Activated T-cell treated with anti-CD3 and anti-CD28 coated beads, Interleukin-2, amount 50 U/mL, for 1 hour (primary cell): ENCODE measurements around the gene CAPN1.
"Not testable (repeated sequence)": the region's sequence is repeated elsewhere in the genome, so short reads cannot be mapped to it uniquely, and the experiment has no call there.

Source experiments
- DNase-seq: peaks from one replicate; pipeline ENCODE4 v3.0.0-alpha.2; 2020

The CAPN1 gene

GRCh38 chr11:65181569-65182257 lies at the start of gene CAPN1:
Gene CAPN1 (plus strand): TSS chr11:65181928. CDS start chr11:65182702, 774 bp downstream.
- peak; percentile 67 for DNase-seq

GRCh38 chr11:65132238-65132987 lies 49.3 kb upstream of the CAPN1 start:
- DNase-seq: peak; percentile 15

- peak; percentile 55 for DNase-seq
Observed at GRCh38 chr11:65132988-65133700, 48.6 kb upstream of the CAPN1 start.

- no peak for DNase-seq
Observed at GRCh38 chr11:65133724-65134123, 48.0 kb upstream of the CAPN1 start.

DNA sequence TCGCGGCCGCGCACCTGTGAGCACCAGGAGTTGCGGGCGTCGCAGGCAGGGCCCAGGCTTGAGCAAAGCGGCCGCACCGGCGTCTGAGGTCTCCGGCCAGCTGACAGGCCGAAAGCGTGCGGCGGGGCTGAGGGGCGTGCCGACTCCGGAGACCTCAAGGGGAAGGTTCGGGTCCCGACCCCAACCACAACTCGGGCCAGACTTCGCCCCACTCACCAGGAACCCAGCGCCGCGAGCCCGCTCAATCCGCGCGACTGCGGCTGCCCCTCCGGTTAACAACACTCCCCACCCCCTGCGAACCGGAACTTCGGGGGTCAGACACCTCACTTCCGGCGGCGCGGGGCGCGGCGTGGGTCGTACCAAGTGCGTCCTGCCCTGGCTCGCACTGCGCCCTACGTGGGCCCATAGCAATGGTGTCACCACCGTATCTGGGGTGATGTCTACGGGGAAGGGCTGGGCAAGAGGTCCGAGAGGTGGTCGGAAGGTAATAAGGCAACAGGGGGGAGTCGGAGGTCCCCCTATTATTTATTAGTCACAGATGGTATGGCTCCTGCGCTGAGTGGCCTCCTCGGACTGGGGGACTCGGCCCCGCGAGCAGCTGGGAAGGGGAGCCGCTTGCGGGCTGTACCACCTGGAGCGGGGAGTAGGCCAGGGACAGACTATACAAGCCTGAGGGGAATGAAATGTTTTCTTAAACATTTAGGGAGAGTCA lies 47.3 kb upstream of the CAPN1 start, which contains the start of gene SYVN1:
Gene SYVN1 (minus strand): TSS at position 280 of the 712 bp plus-strand sequence. CDS start 918 bp downstream, outside the sequence.
- peak; percentile 93 for DNase-seq

GRCh38 chr11:65134952-65135632 lies 46.6 kb upstream of the CAPN1 start:
- peak; percentile 78 for DNase-seq

DNA sequence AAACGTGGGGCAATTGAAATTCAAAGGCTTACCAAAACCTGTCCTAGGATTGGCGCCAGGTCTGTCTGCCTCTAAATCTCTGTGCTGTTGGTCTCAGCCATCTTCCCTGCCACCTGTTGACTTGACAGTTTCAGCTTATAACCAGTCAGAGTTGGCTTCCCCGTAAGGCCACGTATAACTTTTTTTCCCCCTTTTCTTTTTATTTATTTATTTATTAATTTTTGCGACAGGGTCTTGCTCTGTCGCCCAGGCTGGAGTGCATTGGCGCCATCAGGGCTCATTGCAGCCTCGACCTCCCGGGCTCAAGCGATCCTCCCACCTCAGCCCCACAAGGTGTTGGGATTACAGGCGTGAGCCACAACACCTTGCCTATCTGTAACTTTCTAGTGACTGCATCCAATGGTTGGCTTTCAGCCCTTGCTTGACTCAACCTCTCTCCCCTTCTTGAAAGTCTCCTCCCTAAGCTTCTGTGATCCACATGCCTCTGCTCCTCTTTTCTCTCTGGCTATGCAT lies 46.0 kb upstream of the CAPN1 start:
- DNase-seq: no peak

DNA sequence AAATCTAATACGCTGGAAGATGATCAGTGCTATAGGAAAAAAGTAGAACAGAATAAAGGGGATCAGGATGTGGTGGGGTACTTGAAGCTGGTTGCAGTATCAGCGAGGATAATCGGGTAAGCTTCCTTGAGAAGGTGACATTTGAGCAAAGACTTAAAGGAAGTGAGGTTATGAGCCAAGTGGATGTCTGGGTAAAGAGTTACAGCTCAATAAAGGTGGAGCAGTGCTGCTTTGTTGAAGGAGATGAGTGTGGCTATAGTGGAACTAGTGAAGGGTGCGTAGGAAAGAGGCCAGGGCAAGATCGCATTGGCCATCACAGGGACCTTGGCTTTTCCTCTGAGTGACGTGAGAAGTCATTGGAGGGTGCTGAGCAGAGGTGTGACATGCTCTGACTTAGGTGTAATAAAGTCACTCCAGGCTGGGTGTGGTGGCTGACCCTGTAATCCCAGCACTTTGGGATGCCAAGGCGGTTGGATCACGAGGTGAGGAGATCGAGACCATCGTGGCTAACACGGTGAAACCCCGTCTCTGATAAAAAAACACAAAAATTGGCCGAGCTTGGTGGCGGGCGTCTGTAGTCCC lies 45.1 kb upstream of the CAPN1 start:
- no peak for DNase-seq

- no peak for DNase-seq
Observed at GRCh38 chr11:65141896-65142494, 39.7 kb upstream of the CAPN1 start.

- no peak for DNase-seq
Observed at GRCh38 chr11:65147352-65148075, 34.2 kb upstream of the CAPN1 start.

DNA sequence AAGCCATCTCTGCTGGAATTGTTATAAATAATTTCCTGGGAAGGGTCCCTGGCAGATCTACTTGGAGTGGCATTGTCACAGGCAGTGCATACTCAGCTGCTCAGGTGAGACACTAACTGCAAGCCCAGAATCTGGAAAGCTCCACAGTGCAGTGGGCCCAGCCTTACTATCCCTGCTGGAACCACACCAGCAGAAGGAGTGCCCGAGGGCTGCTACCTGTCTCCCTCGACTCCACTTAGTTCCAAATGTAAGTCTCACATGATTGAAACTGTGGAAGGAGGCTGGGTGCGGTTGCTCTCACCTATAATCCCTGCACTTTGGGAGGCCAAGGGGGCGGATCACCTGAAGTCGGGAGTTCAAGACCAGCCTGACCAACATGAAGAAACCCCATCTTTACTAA lies 33.1 kb upstream of the CAPN1 start:
- DNase-seq: no peak

DNA sequence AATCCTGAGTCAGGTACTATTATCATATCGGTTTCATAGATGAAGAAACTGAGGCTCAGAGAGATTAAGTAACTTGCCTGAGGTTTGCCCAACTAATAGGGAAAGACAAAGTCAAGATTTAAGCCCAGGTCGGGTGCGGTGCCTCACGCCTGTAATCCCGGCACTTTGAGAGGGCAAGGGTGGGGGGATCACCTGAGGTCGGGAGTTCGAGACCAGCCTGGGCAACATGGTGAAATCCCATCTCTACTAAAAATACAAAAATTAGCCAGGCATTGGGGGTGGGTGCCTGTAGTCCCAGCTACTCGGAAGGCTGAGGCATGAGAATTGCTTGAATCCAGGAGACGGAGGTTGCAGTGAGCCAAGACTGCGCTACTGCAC lies 31.6 kb upstream of the CAPN1 start:
- not testable (repeated sequence) for DNase-seq

- no peak for DNase-seq
Observed at GRCh38 chr11:65150509-65151299, 31.0 kb upstream of the CAPN1 start.

GRCh38 chr11:65151331-65151899 lies 30.3 kb upstream of the CAPN1 start:
- DNase-seq: no peak

DNA sequence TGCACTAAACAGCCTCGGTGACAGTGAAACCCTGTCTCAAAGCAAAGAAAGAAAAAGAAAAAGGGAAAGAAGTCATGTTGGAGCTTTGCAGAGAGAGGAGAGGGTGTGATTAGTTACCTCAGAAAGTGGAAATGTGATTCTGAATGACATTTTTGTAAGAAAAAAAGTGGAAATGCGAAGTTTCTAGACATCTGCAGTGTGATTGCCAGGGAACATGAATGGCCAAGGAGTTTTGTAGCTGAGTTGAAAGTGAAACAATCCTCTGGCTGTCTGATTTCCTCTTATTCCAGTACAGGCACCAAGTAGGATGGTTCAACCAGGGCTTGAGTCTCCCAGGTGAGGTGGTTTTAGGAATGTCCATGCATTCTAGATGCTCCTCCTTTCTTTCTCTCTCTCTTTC lies 29.6 kb upstream of the CAPN1 start:
- no peak for DNase-seq

DNA sequence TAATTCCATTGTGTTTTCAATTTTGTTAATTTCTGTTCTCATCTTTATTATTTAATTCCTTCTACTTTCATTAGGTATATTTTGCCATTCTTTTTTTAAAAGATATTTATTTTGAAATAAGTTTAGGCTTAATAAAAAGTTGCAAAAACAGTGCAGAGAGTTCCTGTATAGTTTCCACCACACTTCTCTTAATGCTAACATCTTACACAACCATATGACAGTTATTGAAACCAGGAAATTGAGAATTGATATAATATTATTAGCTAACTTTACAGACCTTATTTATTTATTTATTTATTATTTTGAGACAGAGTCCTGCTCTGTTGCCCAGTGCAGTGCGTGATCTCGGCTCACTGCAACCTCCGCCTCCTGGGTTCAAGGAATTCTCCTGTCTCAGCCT lies 25.5 kb upstream of the CAPN1 start:
- no peak for DNase-seq

GRCh38 chr11:65156926-65157325 lies 24.8 kb upstream of the CAPN1 start:
- DNase-seq: no peak

DNA sequence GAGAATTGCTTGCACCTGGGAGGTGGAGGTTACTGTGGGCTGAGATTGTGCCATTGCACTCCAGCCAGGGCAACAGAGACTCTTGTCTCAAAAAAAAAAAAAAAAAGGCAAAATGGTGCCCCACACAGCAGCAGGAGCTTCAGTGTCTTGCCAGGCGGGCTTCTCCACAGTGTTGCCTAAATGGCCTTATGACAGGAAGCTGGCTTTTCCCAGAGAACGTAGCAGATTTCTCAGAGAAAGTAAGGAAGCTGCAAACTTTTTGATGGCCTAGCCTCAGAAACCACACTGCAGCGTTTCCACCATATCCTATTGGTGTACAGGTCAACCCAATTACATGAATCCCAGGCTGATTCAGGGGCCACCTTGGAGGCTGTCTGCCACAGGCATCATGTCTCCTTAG lies 24.4 kb upstream of the CAPN1 start:
- DNase-seq: no peak

- DNase-seq: no peak
Observed at GRCh38 chr11:65159012-65159411, 22.7 kb upstream of the CAPN1 start.
